ENCODE measurements around the gene OR5C1. TPM values are rescaled to one million over a fixed set of nuclear protein-coding genes. Genes with fewer than 3 reads are reported as not detected.

Gene OR5C1
- not detected for polyA plus RNA-seq (2012; ENCODE audit: missing spikeins)

DNA sequence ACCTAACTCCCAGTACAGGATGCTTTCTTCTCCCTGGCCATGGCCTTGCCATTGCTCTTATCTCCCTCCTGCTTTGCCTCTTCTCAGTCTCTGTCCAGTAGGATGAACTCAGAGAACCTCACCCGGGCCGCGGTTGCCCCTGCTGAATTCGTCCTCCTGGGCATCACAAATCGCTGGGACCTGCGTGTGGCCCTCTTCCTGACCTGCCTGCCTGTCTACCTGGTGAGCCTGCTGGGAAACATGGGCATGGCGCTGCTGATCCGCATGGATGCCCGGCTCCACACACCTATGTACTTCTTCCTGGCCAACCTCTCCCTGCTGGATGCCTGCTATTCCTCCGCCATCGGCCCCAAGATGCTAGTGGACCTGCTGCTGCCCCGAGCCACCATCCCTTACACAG is at the start of gene OR5C1:
TSS of gene OR5C1 (plus strand) at position 103 of the 400 bp plus-strand sequence. CDS start at position 103, 0 bp downstream.
- FAIRE-seq: no peak
- TF ChIP-seq TAF1 (IDR thresholded peaks at IDR 0.05; ENCODE audit: borderline replicate concordance, low read depth, low read length) (no peak), POLR2AphosphoS5 (IDR thresholded peaks at IDR 0.05; ENCODE audit: low read depth, low read length) (no peak)

DNA sequence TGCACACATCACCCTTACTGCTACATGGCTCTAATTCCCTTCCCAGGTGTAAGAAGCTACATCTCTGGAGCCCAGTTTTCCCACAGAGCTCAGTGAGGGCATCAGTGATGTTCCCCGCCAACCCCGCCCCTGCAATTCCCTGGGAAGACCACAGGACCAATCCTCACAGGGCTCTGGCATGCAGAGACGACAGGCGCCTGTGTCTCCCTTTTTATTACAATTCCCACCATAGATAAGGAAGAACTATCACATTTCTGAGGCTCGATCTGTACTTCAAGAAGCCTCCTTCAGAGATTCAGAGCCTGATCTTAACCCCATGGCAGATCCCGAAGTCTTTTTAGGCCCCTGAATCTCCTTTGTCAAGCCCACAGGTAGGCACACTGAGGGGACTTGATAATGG is 46.7 kb upstream of the OR5C1 start, which contains the start of gene OR1L6:
TSS of gene OR1L6 (plus strand) at position 301 of the 400 bp plus-strand sequence. CDS start 7,545 bp downstream, outside the sequence.
- FAIRE-seq (no peak), DNase-seq (ENCODE audit: insufficient read length) (no peak)

More for the DNA sequence above, at the start of gene OR5C1:
- no peak for DNase-seq (ENCODE audit: insufficient read length)

DNA sequence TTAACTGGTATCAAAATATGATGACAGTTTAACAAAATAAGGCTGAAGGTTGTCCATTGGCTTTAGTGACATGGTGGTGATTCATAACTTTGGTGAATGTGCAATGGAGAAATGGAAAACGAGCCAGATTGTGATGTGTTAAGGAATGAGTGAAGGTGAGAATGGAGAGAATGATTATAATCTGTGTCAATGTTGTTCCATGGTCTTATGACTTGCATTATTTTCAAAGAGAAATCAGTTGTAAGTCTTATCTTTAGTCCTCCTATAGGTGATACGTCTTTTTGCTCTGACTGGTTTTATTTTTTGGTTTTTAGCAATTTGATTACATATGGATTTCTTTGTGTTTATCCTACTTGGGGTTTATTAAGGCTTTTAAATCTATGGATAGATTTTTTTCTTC is 33.9 kb upstream of the OR5C1 start:
- FAIRE-seq: no peak
- TF ChIP-seq POLR2AphosphoS5 (IDR thresholded peaks at IDR 0.05; ENCODE audit: low read depth, low read length) (no peak), POLR2A (IDR thresholded peaks at IDR 0.05; ENCODE audit: low read depth, low read length) (no peak), TAF1 (IDR thresholded peaks at IDR 0.05; ENCODE audit: borderline replicate concordance, low read depth, low read length) (no peak)
- DNase-seq (ENCODE audit: insufficient read length): no peak

More for the DNA sequence above, 46.7 kb upstream of the OR5C1 start, which contains the start of gene OR1L6:
- no peak for TF ChIP-seq POLR2AphosphoS5 (IDR thresholded peaks at IDR 0.05; ENCODE audit: low read depth, low read length)
- TF ChIP-seq POLR2A (IDR thresholded peaks at IDR 0.05; ENCODE audit: low read depth, low read length): no peak
- TF ChIP-seq TAF1 (IDR thresholded peaks at IDR 0.05; ENCODE audit: borderline replicate concordance, low read depth, low read length): no peak

DNA sequence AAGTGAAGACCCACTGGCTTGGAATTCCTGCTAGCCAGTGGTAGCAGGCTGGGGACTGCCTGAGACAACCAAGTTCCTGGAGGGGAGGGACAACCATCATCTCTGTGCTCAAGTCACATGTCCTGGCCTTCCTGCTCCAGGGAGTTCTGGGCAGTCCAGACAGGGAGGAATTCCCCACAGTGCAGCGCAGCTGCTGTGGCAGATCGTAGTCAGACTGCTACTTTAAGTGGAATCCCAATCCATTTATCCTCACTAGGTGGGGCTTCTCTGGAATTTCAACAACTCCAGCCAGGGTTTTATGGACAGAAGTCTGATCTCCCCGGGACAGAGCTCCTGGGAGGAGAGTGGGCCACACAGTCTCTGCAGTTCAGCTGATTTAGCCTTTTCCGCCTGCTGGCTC is 20.9 kb upstream of the OR5C1 start:
- no peak for TF ChIP-seq POLR2AphosphoS5 (IDR thresholded peaks at IDR 0.05; ENCODE audit: low read depth, low read length)
- TF ChIP-seq POLR2A (IDR thresholded peaks at IDR 0.05; ENCODE audit: low read depth, low read length): no peak
- TF ChIP-seq TAF1 (IDR thresholded peaks at IDR 0.05; ENCODE audit: borderline replicate concordance, low read depth, low read length): no peak
- FAIRE-seq (no peak), DNase-seq (ENCODE audit: insufficient read length) (no peak)

DNA sequence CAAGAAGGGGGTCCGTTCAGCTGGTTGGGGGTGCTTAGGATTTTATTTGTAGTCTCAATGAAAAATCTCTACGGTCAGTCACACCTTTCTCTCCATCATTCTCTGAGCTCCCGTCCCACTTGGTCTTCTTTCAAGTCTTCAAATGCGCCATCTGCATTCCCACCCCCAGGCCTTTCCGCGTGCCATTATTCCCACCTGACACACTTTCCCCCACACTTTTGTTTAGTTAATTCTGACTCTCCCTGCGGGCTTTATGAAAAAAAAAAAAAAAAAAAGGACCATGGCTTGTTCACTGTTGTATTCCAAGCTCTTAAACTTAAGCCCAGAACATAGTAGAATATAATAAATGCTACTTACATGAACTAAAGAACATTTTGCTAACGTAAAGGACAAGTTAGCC is 11.7 kb upstream of the OR5C1 start:
- TF ChIP-seq POLR2A (IDR thresholded peaks at IDR 0.05; ENCODE audit: low read depth, low read length): no peak
- TF ChIP-seq POLR2AphosphoS5 (IDR thresholded peaks at IDR 0.05; ENCODE audit: low read depth, low read length): no peak
- no peak for TF ChIP-seq TAF1 (IDR thresholded peaks at IDR 0.05; ENCODE audit: borderline replicate concordance, low read depth, low read length)
- no peak for FAIRE-seq
- DNase-seq (ENCODE audit: insufficient read length): no peak

DNA sequence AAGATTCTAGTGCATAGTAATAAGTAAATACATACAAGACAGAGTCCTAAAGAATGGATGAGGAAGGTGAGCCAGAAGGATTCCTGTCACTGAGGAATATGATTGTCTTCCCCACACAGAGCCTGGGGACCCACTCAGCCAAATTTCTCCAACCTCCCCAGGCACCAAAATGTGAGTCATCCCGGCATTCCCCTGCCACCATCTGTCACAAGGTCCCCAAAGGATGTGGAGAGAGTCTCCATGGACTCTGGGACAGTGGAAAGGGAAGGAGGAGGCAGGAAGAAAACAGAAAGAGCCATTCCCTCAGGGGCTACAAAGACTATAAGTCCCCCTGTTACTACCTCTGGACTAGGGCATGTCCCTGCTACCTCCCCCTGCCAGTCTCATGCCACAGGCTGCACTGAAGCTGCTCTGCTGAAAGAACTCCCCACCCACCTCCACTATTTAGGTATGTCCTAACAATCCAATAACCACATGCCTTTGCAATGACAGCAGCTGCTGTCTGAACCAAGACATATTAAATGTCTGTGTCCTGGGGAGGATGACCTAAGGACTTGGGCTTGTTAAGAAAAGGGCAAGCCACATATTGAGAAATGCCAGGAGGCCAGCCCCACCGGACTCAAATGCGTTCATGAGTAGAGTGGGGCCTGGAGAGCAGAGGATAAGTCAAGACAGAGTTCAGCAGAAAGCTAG is 10.7 kb upstream of the OR5C1 start:
- DNase-seq (ENCODE audit: insufficient read length): no peak

DNA sequence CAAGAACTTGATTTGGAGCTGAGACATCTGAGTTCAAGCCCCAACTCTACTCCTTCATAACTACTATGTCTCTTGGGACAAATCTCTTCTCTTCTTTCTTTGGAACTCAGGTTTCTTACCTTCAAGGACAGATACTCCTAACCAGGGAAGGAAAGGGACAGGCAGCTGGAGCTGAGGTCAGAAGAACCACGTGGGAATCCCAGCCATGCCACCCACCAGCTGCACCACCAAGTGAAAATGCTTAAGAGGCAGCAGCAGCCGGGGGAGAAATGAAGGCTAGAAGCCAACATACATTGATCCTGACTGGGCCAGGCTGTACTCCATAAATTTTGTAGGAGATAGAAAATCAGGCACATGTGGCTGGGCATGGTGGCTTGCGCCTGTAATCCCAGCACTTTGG is 9.6 kb upstream of the OR5C1 start:
- TF ChIP-seq TAF1 (IDR thresholded peaks at IDR 0.05; ENCODE audit: borderline replicate concordance, low read depth, low read length) (no peak), POLR2AphosphoS5 (IDR thresholded peaks at IDR 0.05; ENCODE audit: low read depth, low read length) (no peak), POLR2A (IDR thresholded peaks at IDR 0.05; ENCODE audit: low read depth, low read length) (no peak)
- FAIRE-seq: no peak
- no peak for DNase-seq (ENCODE audit: insufficient read length)

More for the DNA sequence above, 10.7 kb upstream of the OR5C1 start:
- TF ChIP-seq TAF1 (IDR thresholded peaks at IDR 0.05; ENCODE audit: borderline replicate concordance, low read depth, low read length) (no peak), POLR2A (IDR thresholded peaks at IDR 0.05; ENCODE audit: low read depth, low read length) (no peak), POLR2AphosphoS5 (IDR thresholded peaks at IDR 0.05; ENCODE audit: low read depth, low read length) (no peak)
- FAIRE-seq: no peak

DNA sequence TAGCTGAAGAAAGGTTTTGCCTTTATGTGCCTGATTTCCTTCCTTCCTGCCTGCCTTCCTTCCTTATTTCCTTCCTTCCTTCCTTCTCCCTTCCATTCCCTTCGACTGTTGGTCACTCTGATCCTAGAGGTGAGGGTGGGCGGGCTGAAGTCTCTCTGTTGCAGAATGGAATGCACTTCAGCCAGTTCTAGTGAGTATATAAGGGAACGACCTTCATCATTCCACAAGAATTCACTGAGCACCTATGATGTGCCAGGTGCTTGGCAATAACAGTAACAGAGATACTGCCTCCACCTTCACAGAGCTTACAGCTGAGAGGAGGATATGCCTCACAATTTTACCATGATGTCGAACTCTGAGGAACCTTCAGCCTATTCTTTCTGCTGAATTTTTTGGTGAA is 8.7 kb upstream of the OR5C1 start:
- DNase-seq (ENCODE audit: insufficient read length) (no peak), FAIRE-seq (no peak)
- no peak for TF ChIP-seq TAF1 (IDR thresholded peaks at IDR 0.05; ENCODE audit: borderline replicate concordance, low read depth, low read length)
- TF ChIP-seq POLR2A (IDR thresholded peaks at IDR 0.05; ENCODE audit: low read depth, low read length): no peak
- no peak for TF ChIP-seq POLR2AphosphoS5 (IDR thresholded peaks at IDR 0.05; ENCODE audit: low read depth, low read length)

DNA sequence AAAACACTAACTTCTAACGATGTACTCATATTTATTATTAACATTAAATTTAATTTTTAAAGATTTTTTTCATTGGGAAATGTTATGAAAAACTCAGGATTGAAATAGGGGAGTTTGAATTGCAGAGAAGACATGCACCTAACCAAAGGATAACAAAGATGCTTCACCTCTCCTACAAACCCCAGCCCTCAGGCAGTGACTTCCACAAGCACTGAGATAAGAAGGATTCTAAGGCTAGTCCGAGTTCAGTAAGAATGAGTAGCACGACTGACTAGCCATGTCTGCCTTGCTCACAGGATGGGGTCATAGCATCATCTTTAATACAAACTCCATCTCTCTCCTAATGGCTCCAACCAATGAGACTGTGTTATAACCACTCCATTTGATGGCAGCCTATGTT is 7.1 kb upstream of the OR5C1 start:
- DNase-seq (ENCODE audit: insufficient read length): no peak
- TF ChIP-seq POLR2AphosphoS5 (IDR thresholded peaks at IDR 0.05; ENCODE audit: low read depth, low read length): no peak
- TF ChIP-seq TAF1 (IDR thresholded peaks at IDR 0.05; ENCODE audit: borderline replicate concordance, low read depth, low read length): no peak
- no peak for TF ChIP-seq POLR2A (IDR thresholded peaks at IDR 0.05; ENCODE audit: low read depth, low read length)
- FAIRE-seq: no peak

DNA sequence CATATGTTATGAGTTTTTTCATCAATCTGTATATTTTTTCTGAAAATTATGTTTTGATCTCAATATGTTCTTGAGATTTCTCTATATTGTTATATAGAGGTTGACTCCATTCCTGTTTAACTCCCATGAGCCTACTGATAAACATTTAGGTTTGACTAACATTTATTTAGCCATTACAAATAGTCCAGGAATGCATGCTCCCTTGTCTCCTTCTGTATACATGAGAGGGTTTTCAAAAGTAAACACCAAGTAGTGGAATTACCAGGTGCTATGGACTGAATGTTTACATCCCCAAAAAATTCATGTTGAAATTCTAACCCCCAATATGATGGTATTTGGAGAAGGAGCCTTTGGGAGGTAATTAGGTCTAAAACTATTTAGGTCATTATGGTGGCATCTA is 3.5 kb upstream of the OR5C1 start:
- no peak for FAIRE-seq
- DNase-seq (ENCODE audit: insufficient read length): no peak
- TF ChIP-seq POLR2AphosphoS5 (IDR thresholded peaks at IDR 0.05; ENCODE audit: low read depth, low read length) (no peak), TAF1 (IDR thresholded peaks at IDR 0.05; ENCODE audit: borderline replicate concordance, low read depth, low read length) (no peak), POLR2A (IDR thresholded peaks at IDR 0.05; ENCODE audit: low read depth, low read length) (no peak)

DNA sequence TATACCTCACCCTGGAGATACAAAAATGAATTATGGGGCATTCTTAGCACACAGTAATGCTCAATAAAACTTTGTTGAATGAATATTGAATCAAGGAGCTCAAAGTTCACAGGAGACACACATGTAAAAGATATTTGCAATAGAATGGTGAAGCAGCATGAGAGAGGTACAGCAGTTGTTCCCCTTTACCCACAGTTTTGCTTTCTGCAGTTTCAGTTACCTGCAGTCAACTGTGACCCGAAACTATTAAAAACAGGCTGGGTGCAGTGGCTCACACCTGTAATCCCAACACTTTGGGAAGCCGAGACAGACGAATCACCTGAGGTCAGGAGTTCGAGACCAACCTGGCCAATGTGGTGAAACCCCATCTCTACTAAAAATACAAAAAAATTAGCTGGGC is 2.4 kb upstream of the OR5C1 start:
- DNase-seq (ENCODE audit: insufficient read length) (no peak), FAIRE-seq (no peak)
- TF ChIP-seq TAF1 (IDR thresholded peaks at IDR 0.05; ENCODE audit: borderline replicate concordance, low read depth, low read length) (no peak), POLR2AphosphoS5 (IDR thresholded peaks at IDR 0.05; ENCODE audit: low read depth, low read length) (no peak), POLR2A (IDR thresholded peaks at IDR 0.05; ENCODE audit: low read depth, low read length) (no peak)
